ENCODE measurements around the gene EXOC2. TPM values are rescaled to one million over a fixed set of nuclear protein-coding genes. Genes with fewer than 3 reads are reported as not detected.

Gene EXOC2
- total and polyA plus RNA-seq, 7 donors: 5.4 to 23.2 (median 15.3) TPM

DNA sequence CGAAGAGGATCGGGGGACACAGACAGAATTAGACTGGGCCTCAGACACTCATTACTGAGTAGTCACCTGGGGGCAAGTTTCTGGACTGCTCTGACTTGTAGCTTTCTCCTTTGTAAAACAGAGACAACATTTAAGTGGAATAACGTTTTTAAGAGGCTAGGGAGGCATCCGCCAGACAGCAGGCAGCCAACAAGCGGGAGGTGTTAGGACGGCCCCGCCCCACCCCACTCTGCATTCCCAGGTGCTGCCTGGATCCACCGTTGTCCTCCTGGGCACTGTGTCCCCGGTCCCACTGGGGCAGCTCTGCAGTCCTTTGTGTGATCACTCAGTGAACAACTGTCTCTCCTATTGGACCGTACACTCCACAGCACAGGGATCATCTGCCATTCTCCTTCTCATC lies 187.6 kb downstream of the EXOC2 start:
- Histone ChIP-seq H3K27me3 (no peaks in the 10 kb centered on the region), H3K27ac (no peak overlapping the region), H3K4me1 (no peaks in the 10 kb centered on the region), H3K36me3 (peaks cover 0 to 11% (median 0%) of the 10 kb centered on the region in 4 donors), H3K4me3 (no peak overlapping the region), H3K9me3 (no peaks in the 10 kb centered on the region)
- DNase-seq: no peak
- 90 to 92% methylated on average over 10 of the region's 10 CpGs for WGBS, 2 donors
- TF ChIP-seq POLR2AphosphoS5 (IDR thresholded peaks at IDR 0.05) (no peak), POLR2A (IDR thresholded peaks at IDR 0.05) (no peak), EP300 (IDR thresholded peaks at IDR 0.05) (no peak)
- TF ChIP-seq, protein P1, sequence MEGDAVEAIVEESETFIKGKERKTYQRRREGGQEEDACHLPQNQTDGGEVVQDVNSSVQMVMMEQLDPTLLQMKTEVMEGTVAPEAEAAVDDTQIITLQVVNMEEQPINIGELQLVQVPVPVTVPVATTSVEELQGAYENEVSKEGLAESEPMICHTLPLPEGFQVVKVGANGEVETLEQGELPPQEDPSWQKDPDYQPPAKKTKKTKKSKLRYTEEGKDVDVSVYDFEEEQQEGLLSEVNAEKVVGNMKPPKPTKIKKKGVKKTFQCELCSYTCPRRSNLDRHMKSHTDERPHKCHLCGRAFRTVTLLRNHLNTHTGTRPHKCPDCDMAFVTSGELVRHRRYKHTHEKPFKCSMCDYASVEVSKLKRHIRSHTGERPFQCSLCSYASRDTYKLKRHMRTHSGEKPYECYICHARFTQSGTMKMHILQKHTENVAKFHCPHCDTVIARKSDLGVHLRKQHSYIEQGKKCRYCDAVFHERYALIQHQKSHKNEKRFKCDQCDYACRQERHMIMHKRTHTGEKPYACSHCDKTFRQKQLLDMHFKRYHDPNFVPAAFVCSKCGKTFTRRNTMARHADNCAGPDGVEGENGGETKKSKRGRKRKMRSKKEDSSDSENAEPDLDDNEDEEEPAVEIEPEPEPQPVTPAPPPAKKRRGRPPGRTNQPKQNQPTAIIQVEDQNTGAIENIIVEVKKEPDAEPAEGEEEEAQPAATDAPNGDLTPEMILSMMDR (IDR thresholded peaks at IDR 0.05): no peak
- intact Hi-C loops (cut with DNase I): no loop called here

DNA sequence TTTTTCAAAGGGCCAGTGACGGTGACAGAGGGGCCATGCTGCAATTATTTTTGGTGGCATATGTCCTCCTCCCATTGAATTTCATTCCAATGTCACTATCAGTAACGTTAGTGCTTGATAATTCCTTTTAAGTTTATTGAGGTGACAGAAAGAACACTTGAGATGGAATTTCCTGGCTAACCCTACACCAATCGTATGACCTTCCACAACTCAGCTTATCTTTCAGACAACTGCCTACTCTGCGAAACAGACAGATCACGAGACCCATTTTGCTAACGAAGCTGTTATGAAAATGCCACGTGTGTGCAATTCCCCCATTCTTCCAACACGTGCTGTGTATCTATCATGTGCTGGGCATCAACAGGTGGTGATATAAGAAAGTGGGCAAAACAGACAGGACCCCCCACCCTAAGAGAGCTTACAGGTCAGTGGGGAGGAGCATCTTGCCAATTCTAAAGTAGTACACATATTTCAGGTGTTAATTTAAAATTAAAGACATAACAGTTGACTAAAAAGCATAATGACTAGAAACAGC lies 188.4 kb downstream of the EXOC2 start:
- Histone ChIP-seq H3K36me3 (peaks cover 0 to 11% (median 0%) of the 10 kb centered on the region in 4 donors), H3K27ac (no peak overlapping the region), H3K4me1 (no peaks in the 10 kb centered on the region), H3K4me3 (no peak overlapping the region), H3K27me3 (no peaks in the 10 kb centered on the region), H3K9me3 (no peaks in the 10 kb centered on the region)
- TF ChIP-seq, protein P1 (IDR thresholded peaks at IDR 0.05): no peak
- no peak for TF ChIP-seq EP300 (IDR thresholded peaks at IDR 0.05)
- TF ChIP-seq POLR2AphosphoS5 (IDR thresholded peaks at IDR 0.05): no peak
- no peak for TF ChIP-seq POLR2A (IDR thresholded peaks at IDR 0.05)
- WGBS, 2 donors: 89 to 92% methylated on average over 8 of the region's 8 CpGs
- intact Hi-C loops (cut with DNase I): no loop called here
- DNase-seq: no peak

DNA sequence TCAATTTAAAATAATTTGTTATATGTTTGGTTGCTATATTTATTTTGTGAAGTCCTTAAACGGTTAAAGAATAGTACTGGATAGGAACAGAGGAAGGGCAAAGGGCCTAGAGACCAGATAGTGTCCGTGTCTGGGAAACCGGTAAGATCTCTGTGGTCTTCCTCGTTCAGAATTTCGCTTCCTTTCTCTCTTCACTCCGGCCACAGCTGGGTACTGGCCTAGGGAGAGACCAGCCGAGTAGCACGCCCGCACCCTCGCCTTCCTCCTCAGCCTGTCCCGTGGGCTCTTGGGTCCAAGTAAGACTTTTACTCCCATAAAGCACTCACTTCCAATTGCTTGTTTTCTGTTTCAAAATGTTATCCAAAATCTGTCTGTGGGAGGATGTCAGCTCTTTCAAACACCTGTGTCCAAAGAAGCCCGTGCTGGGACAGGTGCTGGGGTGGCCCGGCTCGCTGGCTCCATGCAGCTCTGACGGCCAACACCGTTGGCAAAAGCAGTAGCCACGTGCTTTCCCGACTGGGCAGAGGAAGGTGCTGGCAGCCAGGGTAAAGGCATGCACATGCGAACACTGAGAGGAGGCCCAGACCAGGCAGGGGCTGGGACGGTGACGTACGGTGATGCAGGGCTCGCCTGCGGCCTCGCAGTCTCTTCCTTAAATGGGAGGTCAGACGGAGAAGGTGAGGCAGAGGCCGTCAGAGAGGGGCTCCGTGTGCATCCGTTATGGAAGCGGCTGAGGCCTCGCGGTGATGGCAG lies 189.2 kb downstream of the EXOC2 start:
- H3K4me3 ChIP-seq: no peak overlapping the region
- 89 to 95% methylated on average over 32 of the region's 32 CpGs for WGBS, 2 donors
- TF ChIP-seq POLR2AphosphoS5 (IDR thresholded peaks at IDR 0.05): no peak
- TF ChIP-seq, protein P1 (IDR thresholded peaks at IDR 0.05): no peak
- no peak for TF ChIP-seq EP300 (IDR thresholded peaks at IDR 0.05)
- no peak for TF ChIP-seq POLR2A (IDR thresholded peaks at IDR 0.05)

DNA sequence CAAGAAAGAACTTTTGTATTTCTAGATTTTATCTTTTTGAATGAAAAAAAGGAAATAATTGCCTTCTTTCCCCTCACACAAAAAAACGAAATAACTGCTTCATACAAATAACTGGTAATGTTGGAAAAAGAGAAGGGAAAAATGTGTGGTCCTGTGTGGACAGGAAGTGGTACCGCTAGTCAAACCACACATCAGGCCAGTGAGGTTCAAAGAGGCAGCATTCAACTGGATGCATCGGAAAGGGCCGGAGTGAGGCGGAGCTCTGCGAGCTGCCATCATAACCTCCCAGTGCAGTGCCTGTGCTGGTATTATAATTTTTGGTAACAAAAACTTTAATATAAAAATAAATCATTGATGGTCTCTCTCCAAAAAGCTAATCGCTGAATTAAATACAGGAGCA lies 190.2 kb downstream of the EXOC2 start:
- no peak overlapping the region for H3K27ac ChIP-seq
- no peaks in the 10 kb centered on the region for H3K27me3 ChIP-seq
- no peaks in the 10 kb centered on the region for H3K9me3 ChIP-seq
- intact Hi-C loops (cut with DNase I): no loop called here
- H3K4me1 ChIP-seq: no peaks in the 10 kb centered on the region
- TF ChIP-seq POLR2A (IDR thresholded peaks at IDR 0.05) (no peak), EP300 (IDR thresholded peaks at IDR 0.05) (no peak), POLR2AphosphoS5 (IDR thresholded peaks at IDR 0.05) (no peak)
- TF ChIP-seq, protein P1 (IDR thresholded peaks at IDR 0.05): no peak
- H3K36me3 ChIP-seq: peaks cover 0 to 16% (median 0%) of the 10 kb centered on the region in 4 donors
- no peak for DNase-seq
- no peak overlapping the region for H3K4me3 ChIP-seq
- WGBS, 2 donors: 89 to 92% methylated on average over 7 of the region's 7 CpGs

More for the DNA sequence above, 189.2 kb downstream of the EXOC2 start:
- Histone ChIP-seq H3K27ac (no peak overlapping the region), H3K4me1 (no peaks in the 10 kb centered on the region), H3K9me3 (no peaks in the 10 kb centered on the region), H3K36me3 (peaks cover 0 to 14% (median 0%) of the 10 kb centered on the region in 4 donors), H3K27me3 (no peaks in the 10 kb centered on the region)
- intact Hi-C loops (cut with DNase I): no loop called here
- no peak for DNase-seq
